SU-DHL-6 (cell line): ENCODE results near the gene UHRF1.
A peak's percentile ranks its signal among the peaks of the same experiment; 100 is the strongest.

Experiments
- H2AFZ ChIP-seq: fragments of 200-600 bp; sonication (generic); 2 replicates; pipeline ENCODE4 v1.6.1; 2014; ENCODE audit warnings: low read depth, mild to moderate bottlenecking, moderate library complexity, mixed read lengths, antibody characterized with exemption, low read length; ENCODE audit not compliant: severe bottlenecking
- H3F3A ChIP-seq: fragments of 200-600 bp; shearing (Covaris generic); 2 replicates; pipeline ENCODE4 v1.6.0; 2016; ENCODE audit warnings: antibody characterized with exemption, mild to moderate bottlenecking; ENCODE audit not compliant: insufficient read depth
- H3K27ac ChIP-seq: fragments of 200-600 bp; sonication (generic); 2 replicates; pipeline ENCODE4 v1.5.1; 2016; ENCODE audit warnings: low read depth, mild to moderate bottlenecking, low read length, moderate library complexity, mixed read lengths
- H3K27me3 ChIP-seq: fragments of 200-600 bp; sonication (generic), shearing (Covaris generic); 2 replicates; pipeline ENCODE4 v1.6.0; 2014; ENCODE audit warnings: mild to moderate bottlenecking, low read length
- H3K36me3 ChIP-seq: fragments of 200-600 bp; sonication (generic); 2 replicates; pipeline ENCODE4 v1.6.1; 2014; ENCODE audit warnings: mild to moderate bottlenecking, low read length, mixed read lengths
- H3K4me2 ChIP-seq: fragments of 300-600, 200-600 bp; shearing (Covaris generic), sonication (generic); 2 replicates; pipeline ENCODE4 v1.6.0; 2014; ENCODE audit warnings: low read length, low read depth, mild to moderate bottlenecking; ENCODE audit not compliant: poor library complexity, severe bottlenecking
- H3K4me3 ChIP-seq: fragments of 200-600 bp; sonication (generic); 2 replicates; pipeline ENCODE4 v1.5.1; 2014; ENCODE audit warnings: antibody characterized with exemption, low read length, mild to moderate bottlenecking, mixed read lengths; ENCODE audit not compliant: insufficient read depth, poor library complexity, severe bottlenecking
- H3K79me2 ChIP-seq: fragments of 200-600 bp; sonication (generic); 2 replicates; pipeline ENCODE4 v1.6.1; 2014; ENCODE audit warnings: mild to moderate bottlenecking, low read length, moderate library complexity; ENCODE audit not compliant: insufficient read depth
- H3K9ac ChIP-seq: fragments of 200-600 bp; sonication (generic); 2 replicates; pipeline ENCODE4 v1.7.0; 2014; ENCODE audit warnings: mild to moderate bottlenecking, low read length
- H3K9me2 ChIP-seq: fragments of 200-600 bp; sonication (generic); replicated peaks from 2 replicates; pipeline ENCODE4 v1.6.1; 2014; ENCODE audit warnings: low read length; ENCODE audit not compliant: insufficient read depth
- H3K9me3 ChIP-seq: fragments of 200-600 bp; sonication (generic); 2 replicates; pipeline ENCODE4 v1.6.1; 2014; ENCODE audit warnings: low read length, mixed read lengths; ENCODE audit not compliant: insufficient read depth
- H4K20me1 ChIP-seq: fragments of 200-600 bp; sonication (generic); 2 replicates; pipeline ENCODE4 v1.6.1; 2014; ENCODE audit warnings: low read depth, mild to moderate bottlenecking, antibody characterized with exemption, low read length, moderate library complexity, mixed read lengths
- CTCF ChIP-seq: fragments of 200-600 bp; sonication (generic); IDR thresholded peaks from one replicate; pipeline ENCODE4 v1.5.1; 2017; ENCODE audit warnings: antibody characterized with exemption, mild to moderate bottlenecking, low read length, moderate library complexity; ENCODE audit not compliant: insufficient read depth, poor library complexity, severe bottlenecking
- EZH2phosphoT487 ChIP-seq: fragments of 200-600 bp; sonication (generic), shearing (Covaris generic); conservative IDR thresholded peaks from 2 replicates; pipeline ENCODE4 v1.6.1; 2018; ENCODE audit warnings: mild to moderate bottlenecking, antibody characterized with exemption, low read length, moderate library complexity, mixed read lengths

Gene UHRF1

GRCh38 chr19:4967738-4968461 lies 58.6 kb downstream of the UHRF1 start:
- TF ChIP-seq CTCF (no peak), EZH2phosphoT487 (no peak)
- Histone ChIP-seq H3K36me3 (0 out of 2 replicates have a peak, but pooled peaks cover 3% of the 10 kb centered on the region), H3F3A (peaks cover 25% of the 10 kb centered on the region), H3K9ac (peak overlapping the region; percentile 49; the same call in 1 of the 2 replicates), H4K20me1 (no peaks in the 10 kb centered on the region), H3K9me3 (no peaks in the 10 kb centered on the region), H3K4me3 (peak overlapping the region; percentile 46), H3K4me2 (peak overlapping the region; percentile 69), H3K79me2 (peaks cover 32% of the 10 kb centered on the region), H2AFZ (peak overlapping the region; percentile 42), H3K27ac (no peak overlapping the region), H3K27me3 (no peaks in the 10 kb centered on the region), H3K9me2 (no peaks in the 10 kb centered on the region)

- no peak for TF ChIP-seq EZH2phosphoT487
- TF ChIP-seq CTCF: no peak
- H3K9me3 ChIP-seq: no peaks in the 10 kb centered on the region
- H3F3A ChIP-seq: peaks cover 25% of the 10 kb centered on the region
- H3K9ac ChIP-seq: peak within 1 kb of the TSS; percentile 58
- no peaks in the 10 kb centered on the region for H3K27me3 ChIP-seq
- H3K4me3 ChIP-seq: peak within 1 kb of the TSS; percentile 59
- peak within 1 kb of the TSS; percentile 70 for H3K4me2 ChIP-seq
- H3K9me2 ChIP-seq: no peaks in the 10 kb centered on the region
- H3K27ac ChIP-seq: no peak within 1 kb of the TSS
- H3K79me2 ChIP-seq: peaks cover 35% of the 10 kb centered on the region
- no peaks in the 10 kb centered on the region for H4K20me1 ChIP-seq
- 0 out of 2 replicates have a peak, but pooled peaks cover 3% of the 10 kb centered on the region for H3K36me3 ChIP-seq
- peak within 1 kb of the TSS; percentile 42 for H2AFZ ChIP-seq
Observed at GRCh38 chr19:4968462-4969291, 59.4 kb downstream of the UHRF1 start, which contains the start of gene KDM4B. Gene KDM4B, plus strand, starts transcription at chr19:4969113. Its CDS starts 63,778 bp downstream, at chr19:5032891.

GRCh38 chr19:4969292-4969771 lies 60.0 kb downstream of the UHRF1 start:
- H3K9me3 ChIP-seq: no peaks in the 10 kb centered on the region
- no peaks in the 10 kb centered on the region for H3K27me3 ChIP-seq
- peak overlapping the region; percentile 58 for H3K9ac ChIP-seq
- H3K79me2 ChIP-seq: peaks cover 35% of the 10 kb centered on the region
- no peaks in the 10 kb centered on the region for H3K9me2 ChIP-seq
- H3K4me3 ChIP-seq: peak overlapping the region; percentile 59
- H4K20me1 ChIP-seq: no peaks in the 10 kb centered on the region
- peak overlapping the region; percentile 70 for H3K4me2 ChIP-seq
- 0 out of 2 replicates have a peak, but pooled peaks cover 3% of the 10 kb centered on the region for H3K36me3 ChIP-seq
- peaks cover 24% of the 10 kb centered on the region for H3F3A ChIP-seq
- TF ChIP-seq EZH2phosphoT487 (no peak), CTCF (no peak)
- H2AFZ ChIP-seq: no peak overlapping the region
- no peak overlapping the region for H3K27ac ChIP-seq
